Measurements from ENCODE around the gene AGBL4. TPM values are rescaled to one million over a fixed set of nuclear protein-coding genes. Genes with fewer than 3 reads are reported as not detected.

Gene AGBL4
- total RNA-seq, 1 donor from 2014 or later: 0.39 TPM

- Mint-ChIP-seq H3K4me1 (ENCODE audit: unreplicated experiment) (no peaks in the 10 kb centered on the region), H3K9me3 (no peaks in the 10 kb centered on the region), H3K4me3 (no peak overlapping the region), H3K36me3 (no peaks in the 10 kb centered on the region), H3K27ac (peak overlapping the region; percentile 5), H3K27me3 (peaks cover 39% of the 10 kb centered on the region)
- no peak for DNase-seq (ENCODE audit: extremely low spot score, unreplicated experiment)
- TF ChIP-seq CTCF (conservative IDR thresholded peaks at IDR 0.05): no peak
Measured at GRCh38 chr1:48691429-48692001, 1332.2 kb downstream of the AGBL4 start.

- TF ChIP-seq CTCF (conservative IDR thresholded peaks at IDR 0.05): peak; percentile 59
- H3K27me3 Mint-ChIP-seq: peaks cover 25% of the 10 kb centered on the region
- DNase-seq (ENCODE audit: extremely low spot score, unreplicated experiment): no peak
- H3K36me3 Mint-ChIP-seq: no peaks in the 10 kb centered on the region
- H3K27ac Mint-ChIP-seq: no peak overlapping the region
- no peak overlapping the region for H3K4me3 Mint-ChIP-seq
- H3K9me3 Mint-ChIP-seq: no peaks in the 10 kb centered on the region
- H3K4me1 Mint-ChIP-seq (ENCODE audit: unreplicated experiment): peaks cover 4% of the 10 kb centered on the region
Measured at GRCh38 chr1:48688102-48688760, 1335.5 kb downstream of the AGBL4 start.

- H3K9me3 Mint-ChIP-seq: no peaks in the 10 kb centered on the region
- no peak for DNase-seq (ENCODE audit: extremely low spot score, unreplicated experiment)
- H3K36me3 Mint-ChIP-seq: no peaks in the 10 kb centered on the region
- H3K27me3 Mint-ChIP-seq: peaks cover 17% of the 10 kb centered on the region
- H3K4me1 Mint-ChIP-seq (ENCODE audit: unreplicated experiment): peaks cover 4% of the 10 kb centered on the region
- no peak for TF ChIP-seq CTCF (conservative IDR thresholded peaks at IDR 0.05)
- H3K27ac Mint-ChIP-seq: no peak overlapping the region
- no peak overlapping the region for H3K4me3 Mint-ChIP-seq
Measured at GRCh38 chr1:48687282-48688045, 1336.3 kb downstream of the AGBL4 start.

- H3K4me3 Mint-ChIP-seq: no peak overlapping the region
- no peaks in the 10 kb centered on the region for H3K9me3 Mint-ChIP-seq
- no peaks in the 10 kb centered on the region for H3K36me3 Mint-ChIP-seq
- TF ChIP-seq CTCF (conservative IDR thresholded peaks at IDR 0.05): no peak
- peaks cover 12% of the 10 kb centered on the region for H3K27me3 Mint-ChIP-seq
- no peak for DNase-seq (ENCODE audit: extremely low spot score, unreplicated experiment)
- peaks cover 4% of the 10 kb centered on the region for H3K4me1 Mint-ChIP-seq (ENCODE audit: unreplicated experiment)
- no peak overlapping the region for H3K27ac Mint-ChIP-seq
Measured at GRCh38 chr1:48686159-48686558, 1337.6 kb downstream of the AGBL4 start.

GRCh38 chr1:48684381-48684780 lies 1339.4 kb downstream of the AGBL4 start:
- H3K4me1 Mint-ChIP-seq (ENCODE audit: unreplicated experiment): peaks cover 15% of the 10 kb centered on the region
- H3K4me3 Mint-ChIP-seq: no peak overlapping the region
- TF ChIP-seq CTCF (conservative IDR thresholded peaks at IDR 0.05): no peak
- peaks cover 13% of the 10 kb centered on the region for H3K27me3 Mint-ChIP-seq
- no peak for DNase-seq (ENCODE audit: extremely low spot score, unreplicated experiment)
- H3K36me3 Mint-ChIP-seq: no peaks in the 10 kb centered on the region
- no peaks in the 10 kb centered on the region for H3K9me3 Mint-ChIP-seq
- H3K27ac Mint-ChIP-seq: no peak overlapping the region
